GM18499 (cell line): ENCODE results near the gene NPIPA8.
"Not testable (repeated sequence)": the region's sequence is repeated elsewhere in the genome, so short reads cannot be mapped to it uniquely, and the experiment has no call there.

Experiments used
- ATAC-seq: cut with Tn5 transposase; IDR thresholded peaks from one replicate; pipeline ENCODE4 v1.9.1; 2021; ENCODE audit warnings: moderate number of reproducible peaks; ENCODE audit not compliant: insufficient read depth, unreplicated experiment

The NPIPA8 gene

DNA sequence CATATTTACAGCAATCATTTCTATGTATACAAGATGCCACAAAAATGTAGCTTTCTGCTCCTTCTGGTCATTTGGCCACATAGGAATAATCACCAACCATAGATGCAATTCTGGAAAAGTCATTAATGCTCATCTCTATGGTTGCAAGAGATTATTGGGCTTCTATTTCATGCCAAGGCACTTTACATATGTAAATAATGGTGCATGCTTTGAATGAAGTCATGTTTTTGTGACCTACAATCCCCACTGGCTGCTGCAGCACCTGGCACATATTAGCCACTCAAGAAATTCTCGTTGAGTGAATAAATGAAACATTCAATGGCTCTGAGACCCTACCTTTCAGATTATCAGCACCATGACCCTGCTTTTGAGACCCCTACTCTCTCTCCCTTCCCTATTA is 50.2 kb downstream of the NPIPA8 start:
- not testable (repeated sequence) for ATAC-seq

DNA sequence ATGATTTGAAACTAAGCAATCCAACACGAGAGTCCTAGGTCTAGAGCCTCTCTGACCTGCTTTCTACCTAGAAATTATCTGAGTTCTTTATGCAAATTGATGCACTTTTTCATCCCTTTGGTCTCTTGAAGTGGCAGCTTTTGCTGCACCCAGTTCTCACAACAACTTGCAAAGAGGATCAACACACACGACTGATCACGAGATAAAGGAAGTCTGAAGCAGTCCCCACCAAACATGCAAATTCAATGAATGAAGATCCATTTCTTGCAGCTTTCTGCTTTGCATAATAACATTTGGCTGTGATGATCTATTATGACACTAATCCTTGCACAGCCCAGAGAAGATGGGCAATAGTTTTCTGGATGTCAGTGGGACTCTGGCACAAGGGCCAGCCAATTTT is 56.2 kb downstream of the NPIPA8 start:
- ATAC-seq = not testable (repeated sequence)

DNA sequence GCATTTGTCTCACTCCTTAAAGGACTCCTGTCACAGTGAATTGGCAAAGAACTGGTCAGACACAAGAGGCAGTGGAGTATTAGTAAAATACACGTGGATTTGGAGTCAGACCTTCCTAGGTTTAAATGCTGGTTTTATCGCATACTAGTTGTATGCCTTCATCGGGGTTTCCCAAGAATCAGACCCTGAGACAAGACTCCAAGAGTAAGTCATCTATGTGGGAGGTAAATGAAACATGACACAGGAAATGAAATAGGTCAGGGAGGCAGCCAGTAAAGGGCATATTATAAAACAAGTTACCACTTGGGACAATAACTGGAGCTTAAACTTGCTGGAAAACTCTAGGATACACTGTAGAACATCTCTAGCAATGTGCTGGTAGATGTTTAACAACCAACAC is 59.8 kb downstream of the NPIPA8 start:
- not testable (repeated sequence) for ATAC-seq

DNA sequence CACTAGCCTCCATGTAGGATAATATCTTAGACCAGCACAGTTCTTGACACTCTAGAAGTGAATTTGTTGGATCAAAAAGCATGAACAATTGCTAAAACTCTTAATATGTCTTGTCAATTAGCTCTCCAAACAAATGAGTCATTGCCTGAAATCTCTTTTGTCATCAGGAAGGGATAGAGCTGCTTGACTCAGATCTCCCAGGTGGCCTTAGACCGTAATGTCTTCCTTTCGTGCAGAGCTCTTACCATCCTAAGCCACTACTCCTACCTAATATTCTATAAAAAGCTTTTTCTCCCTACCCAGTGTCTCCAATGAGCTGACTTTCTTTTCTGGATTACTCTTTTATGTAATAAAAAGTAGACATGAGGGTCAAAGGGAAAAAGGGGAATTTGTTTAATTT is 66.4 kb downstream of the NPIPA8 start:
- not testable (repeated sequence) for ATAC-seq
